Keratinocyte (primary cell): ENCODE results near the gene ERG.

Experiments
- CTCF ChIP-seq, 3 experiments: IDR thresholded peaks in 1 of 3; conservative IDR thresholded peaks in 1 of 3; optimal IDR thresholded peaks in 1 of 3; 2 replicates in 2 of 3; 3 replicates in 1 of 3; pipeline versions ENCODE3 to v1.5.1; 2011; ENCODE audit warnings: low read length in 3 of 3, mild to moderate bottlenecking in 3 of 3, moderate library complexity in 2 of 3, control low read depth in 1 of 3, inconsistent platforms in 1 of 3; ENCODE audit not compliant: insufficient read depth in 2 of 3; ENCODE audit errors: extremely low read depth in 1 of 3
- EZH2 ChIP-seq: IDR thresholded peaks from one replicate; pipeline ENCODE4 v1.6.1; 2012; ENCODE audit warnings: inconsistent platforms, mild to moderate bottlenecking, low read length, moderate library complexity

DNA sequence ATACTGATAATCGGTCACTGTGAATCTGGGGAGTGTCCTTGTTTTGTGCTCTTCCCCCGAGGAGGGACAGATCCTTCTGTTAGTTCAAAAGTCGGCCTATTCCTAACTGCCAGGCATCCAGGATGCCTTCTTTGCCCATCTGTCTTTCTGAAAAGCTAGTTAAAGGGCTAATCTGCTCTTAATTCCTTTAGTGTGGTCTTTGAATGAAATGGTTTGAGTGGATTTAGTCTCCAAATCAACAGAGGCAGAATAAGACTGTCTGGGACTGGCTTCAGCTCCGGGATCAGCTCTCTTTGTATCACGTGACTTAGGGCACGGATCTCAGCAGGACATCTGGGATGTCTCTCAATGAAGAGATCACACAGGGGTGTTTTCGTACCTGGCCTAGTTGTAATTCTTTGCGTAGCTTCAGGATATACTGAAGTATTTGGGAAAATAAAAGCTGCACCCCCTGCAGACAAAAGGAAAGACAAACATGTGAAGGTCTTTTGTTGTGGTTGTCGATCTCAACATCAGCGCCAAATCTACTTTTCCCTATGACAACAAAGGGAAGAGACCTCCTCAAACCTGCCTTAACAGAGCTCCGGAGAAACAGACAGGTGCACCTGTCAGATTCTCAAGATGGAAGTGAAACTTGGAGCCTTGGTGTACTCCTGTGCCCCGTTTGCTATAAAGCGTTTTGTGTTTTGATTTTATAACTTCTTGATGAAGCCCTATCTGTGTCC lies 97.9 kb downstream of the ERG start:
- TF ChIP-seq EZH2 = no peak
- no peak for TF ChIP-seq CTCF (optimal IDR thresholded peaks at IDR 0.05 in 1 of 3, IDR thresholded peaks at IDR 0.05 in 1 of 3, conservative IDR thresholded peaks at IDR 0.05 in 1 of 3; ENCODE audit: extremely low read depth in 1 of 3, insufficient read depth in 2 of 3, low read length in 3 of 3)
